MM.1S (cell line): Measurements from ENCODE around the gene OAF.

Experiments used
- DNase-seq: peaks from one replicate; pipeline ENCODE4 v3.0.0-alpha.2; 2015
- H2AFZ ChIP-seq: fragments of 300-600 bp; sonication (generic); 2 replicates; pipeline ENCODE4 v1.6.0; 2016; ENCODE audit warnings: antibody characterized with exemption, low read length
- H3F3A ChIP-seq: fragments of 300-600 bp; sonication (generic); 2 replicates; pipeline ENCODE4 v1.6.1; 2016; ENCODE audit warnings: mild to moderate bottlenecking, antibody characterized with exemption, low read length, moderate library complexity, mixed read lengths; ENCODE audit not compliant: insufficient read depth
- H3K27ac ChIP-seq: fragments of 300-600 bp; sonication (generic); 2 replicates; pipeline ENCODE4 v1.5.1; 2016; ENCODE audit warnings: mild to moderate bottlenecking, low read length
- H3K27me3 ChIP-seq: fragments of 300-600 bp; sonication (generic); replicated peaks from 2 replicates; pipeline ENCODE4 v1.6.0; 2016; ENCODE audit warnings: low read length; ENCODE audit not compliant: insufficient read depth
- H3K36me3 ChIP-seq: fragments of 300-600 bp; sonication (generic); replicated peaks from 2 replicates; pipeline ENCODE4 v1.6.1; 2016; ENCODE audit warnings: mild to moderate bottlenecking, low read length, mixed read lengths; ENCODE audit not compliant: insufficient read depth
- H3K4me1 ChIP-seq: fragments of 300-600 bp; sonication (generic); 2 replicates; pipeline ENCODE4 v1.6.1; 2016; ENCODE audit warnings: low read length, mixed read lengths
- H3K4me2 ChIP-seq: fragments of 300-600 bp; sonication (generic); 2 replicates; pipeline ENCODE4 v1.6.0; 2016; ENCODE audit warnings: low read depth, low read length
- H3K4me3 ChIP-seq: fragments of 300-600 bp; sonication (generic); 2 replicates; pipeline ENCODE4 v1.5.1; 2016; ENCODE audit warnings: low read length, mixed read lengths
- H3K79me2 ChIP-seq: fragments of 300-600 bp; sonication (generic); 2 replicates; pipeline ENCODE4 v1.6.1; 2016; ENCODE audit warnings: mixed run types, low read length, mixed read lengths
- H3K9ac ChIP-seq: fragments of 300-600 bp; sonication (generic); 2 replicates; pipeline ENCODE4 v1.6.1; 2016; ENCODE audit warnings: low read length, mixed read lengths
- H3K9me2 ChIP-seq: fragments of 300-600 bp; sonication (generic); replicated peaks from 2 replicates; pipeline ENCODE4 v1.6.1; 2016; ENCODE audit warnings: mild to moderate bottlenecking, low read length, mixed read lengths; ENCODE audit not compliant: insufficient read depth
- H3K9me3 ChIP-seq: fragments of 300-600 bp; sonication (generic); replicated peaks from 2 replicates; pipeline ENCODE4 v1.6.1; 2016; ENCODE audit warnings: mild to moderate bottlenecking, low read length, mixed read lengths; ENCODE audit not compliant: insufficient read depth
- H4K20me1 ChIP-seq: fragments of 300-600 bp; sonication (generic); 2 replicates; pipeline ENCODE4 v1.6.1; 2016; ENCODE audit warnings: mild to moderate bottlenecking, low read length, moderate library complexity, mixed read lengths; ENCODE audit not compliant: insufficient read depth
- CTCF ChIP-seq: fragments of 300-600 bp; sonication (generic); IDR thresholded peaks from 2 replicates; pipeline ENCODE4 v1.5.1; 2016; ENCODE audit warnings: antibody characterized with exemption, low read length, mixed read lengths
- EZH2 ChIP-seq: fragments of 300-600 bp; sonication (generic); optimal IDR thresholded peaks from 2 replicates; pipeline ENCODE3; 2017; ENCODE audit warnings: low read depth, mild to moderate bottlenecking, antibody characterized with exemption, low read length, mixed read lengths
- EZH2phosphoT487 ChIP-seq: fragments of 300-600 bp; sonication (generic); IDR thresholded peaks from 2 replicates; pipeline ENCODE4 v1.6.1; 2018; ENCODE audit warnings: antibody characterized with exemption, low read length

OAF gene

GRCh38 chr11:120228794-120229384, 18.1 kb downstream of the OAF start:
- no peaks in the 10 kb centered on the region for H4K20me1 ChIP-seq
- no peak for DNase-seq
- H3K4me1 ChIP-seq, result no peaks in the 10 kb centered on the region
- no peaks in the 10 kb centered on the region for H3K9me3 ChIP-seq
- H3K36me3 ChIP-seq, result no peaks in the 10 kb centered on the region
- no peaks in the 10 kb centered on the region for H3K79me2 ChIP-seq
- H3F3A ChIP-seq, result no peaks in the 10 kb centered on the region
- no peaks in the 10 kb centered on the region for H3K27me3 ChIP-seq
- no peak overlapping the region for H2AFZ ChIP-seq
- H3K9me2 ChIP-seq, result no peaks in the 10 kb centered on the region
- H3K9ac ChIP-seq, result no peak overlapping the region
- TF ChIP-seq EZH2phosphoT487, result no peak
- 0 out of 2 replicates have a peak, but pooled peaks have one; percentile 12 for TF ChIP-seq CTCF
- H3K27ac ChIP-seq, result no peak overlapping the region
- H3K4me2 ChIP-seq, result no peak overlapping the region
- no peak overlapping the region for H3K4me3 ChIP-seq

- peak; percentile 16 for DNase-seq
- H2AFZ ChIP-seq, result no peak overlapping the region
These were observed 18.9 kb downstream of the OAF start for GRCh38 chr11:120229451-120230424.

GRCh38 chr11:120230433-120231071, 19.7 kb downstream of the OAF start:
- no peaks in the 10 kb centered on the region for H3K36me3 ChIP-seq
- no peaks in the 10 kb centered on the region for H4K20me1 ChIP-seq
- no peaks in the 10 kb centered on the region for H3K9me2 ChIP-seq
- no peaks in the 10 kb centered on the region for H3K79me2 ChIP-seq
- H3K4me1 ChIP-seq, result no peaks in the 10 kb centered on the region
- H3K4me3 ChIP-seq, result no peak overlapping the region
- TF ChIP-seq CTCF, result no peak
- TF ChIP-seq EZH2phosphoT487, result no peak
- TF ChIP-seq EZH2, result no peak
- no peak for DNase-seq
- no peak overlapping the region for H3K4me2 ChIP-seq
- no peak overlapping the region for H3K27ac ChIP-seq
- H3K9me3 ChIP-seq, result no peaks in the 10 kb centered on the region
- no peaks in the 10 kb centered on the region for H3F3A ChIP-seq
- H3K27me3 ChIP-seq, result no peaks in the 10 kb centered on the region
- no peak overlapping the region for H2AFZ ChIP-seq
- no peak overlapping the region for H3K9ac ChIP-seq

More at GRCh38 chr11:120229451-120230424, 18.9 kb downstream of the OAF start:
- Histone ChIP-seq H3K4me1 (no peaks in the 10 kb centered on the region), H3K9me2 (no peaks in the 10 kb centered on the region), H3F3A (no peaks in the 10 kb centered on the region), H4K20me1 (no peaks in the 10 kb centered on the region), H3K4me2 (no peak overlapping the region), H3K4me3 (no peak overlapping the region), H3K27ac (no peak overlapping the region), H3K27me3 (no peaks in the 10 kb centered on the region), H3K79me2 (no peaks in the 10 kb centered on the region), H3K36me3 (no peaks in the 10 kb centered on the region), H3K9me3 (no peaks in the 10 kb centered on the region), H3K9ac (no peak overlapping the region)
- TF ChIP-seq EZH2 (no peak), CTCF (peak; percentile 70)
